GM18505 (cell line): ENCODE measurements around the gene RFX6.
A peak's percentile ranks its signal among the peaks of the same experiment; 100 is the strongest.
"Not testable (repeated sequence)": the region's sequence is repeated elsewhere in the genome, so short reads cannot be mapped to it uniquely, and the experiment has no call there.

Source experiments
- ATAC-seq: cut with Tn5 transposase; IDR thresholded peaks from one replicate; pipeline ENCODE4 v1.9.1; 2021; ENCODE audit not compliant: unreplicated experiment
- POLR2A ChIP-seq: IDR thresholded peaks from 4 replicates; pipeline ENCODE4 v1.6.1; 2011; ENCODE audit warnings: borderline replicate concordance; ENCODE audit not compliant: insufficient read depth, insufficient read length; ENCODE audit errors: extremely low read depth

RFX6 gene, protein sequence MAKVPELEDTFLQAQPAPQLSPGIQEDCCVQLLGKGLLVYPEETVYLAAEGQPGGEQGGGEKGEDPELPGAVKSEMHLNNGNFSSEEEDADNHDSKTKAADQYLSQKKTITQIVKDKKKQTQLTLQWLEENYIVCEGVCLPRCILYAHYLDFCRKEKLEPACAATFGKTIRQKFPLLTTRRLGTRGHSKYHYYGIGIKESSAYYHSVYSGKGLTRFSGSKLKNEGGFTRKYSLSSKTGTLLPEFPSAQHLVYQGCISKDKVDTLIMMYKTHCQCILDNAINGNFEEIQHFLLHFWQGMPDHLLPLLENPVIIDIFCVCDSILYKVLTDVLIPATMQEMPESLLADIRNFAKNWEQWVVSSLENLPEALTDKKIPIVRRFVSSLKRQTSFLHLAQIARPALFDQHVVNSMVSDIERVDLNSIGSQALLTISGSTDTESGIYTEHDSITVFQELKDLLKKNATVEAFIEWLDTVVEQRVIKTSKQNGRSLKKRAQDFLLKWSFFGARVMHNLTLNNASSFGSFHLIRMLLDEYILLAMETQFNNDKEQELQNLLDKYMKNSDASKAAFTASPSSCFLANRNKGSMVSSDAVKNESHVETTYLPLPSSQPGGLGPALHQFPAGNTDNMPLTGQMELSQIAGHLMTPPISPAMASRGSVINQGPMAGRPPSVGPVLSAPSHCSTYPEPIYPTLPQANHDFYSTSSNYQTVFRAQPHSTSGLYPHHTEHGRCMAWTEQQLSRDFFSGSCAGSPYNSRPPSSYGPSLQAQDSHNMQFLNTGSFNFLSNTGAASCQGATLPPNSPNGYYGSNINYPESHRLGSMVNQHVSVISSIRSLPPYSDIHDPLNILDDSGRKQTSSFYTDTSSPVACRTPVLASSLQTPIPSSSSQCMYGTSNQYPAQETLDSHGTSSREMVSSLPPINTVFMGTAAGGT

DNA sequence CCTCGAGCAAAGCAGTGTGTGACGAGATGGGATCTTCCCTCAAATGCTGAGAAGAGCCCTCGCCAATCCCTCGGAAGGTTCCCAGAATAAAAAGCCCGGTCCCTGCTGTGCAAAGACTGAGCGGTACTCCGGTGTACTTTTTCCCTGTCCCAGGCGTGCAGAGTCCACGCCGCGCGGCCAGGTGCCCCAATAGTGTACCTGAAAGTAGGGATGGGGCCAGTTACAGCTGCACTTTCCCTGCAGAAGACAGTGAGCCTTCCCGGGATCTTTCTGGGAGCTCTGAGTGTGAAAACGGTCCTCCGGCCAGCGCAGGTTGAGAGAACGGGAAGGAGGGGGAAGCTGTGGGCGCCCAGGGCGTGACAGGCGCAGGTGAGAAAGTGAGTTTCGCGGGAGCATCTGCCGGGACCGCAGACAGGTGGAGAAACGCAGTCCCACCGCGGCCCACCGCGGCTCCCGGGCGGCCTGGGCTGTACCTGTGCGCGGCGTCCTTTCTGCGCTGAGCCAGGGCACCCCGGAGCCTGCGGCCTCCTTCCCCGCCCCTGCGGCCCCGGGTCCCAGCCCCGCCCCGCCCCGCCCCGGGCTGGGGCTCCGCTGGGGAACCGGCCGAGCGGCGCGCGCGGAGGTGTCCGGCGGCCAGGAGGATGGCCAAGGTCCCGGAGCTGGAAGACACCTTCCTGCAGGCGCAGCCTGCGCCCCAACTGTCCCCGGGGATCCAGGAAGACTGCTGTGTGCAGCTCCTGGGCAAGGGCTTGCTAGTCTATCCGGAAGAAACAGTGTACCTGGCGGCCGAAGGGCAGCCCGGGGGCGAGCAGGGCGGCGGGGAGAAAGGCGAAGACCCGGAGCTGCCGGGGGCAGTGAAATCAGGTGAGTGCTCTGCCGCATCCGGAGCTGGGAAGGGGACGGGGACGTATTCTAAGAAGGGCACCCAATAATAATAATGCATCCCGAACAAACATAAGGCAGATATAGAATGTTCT, at the start of gene RFX6:
Gene RFX6 (plus strand): TSS at position 608 of the 977 bp plus-strand sequence. CDS start 34 bp downstream, at position 642.
- ATAC-seq, result no peak
- TF ChIP-seq POLR2A, result no peak

DNA sequence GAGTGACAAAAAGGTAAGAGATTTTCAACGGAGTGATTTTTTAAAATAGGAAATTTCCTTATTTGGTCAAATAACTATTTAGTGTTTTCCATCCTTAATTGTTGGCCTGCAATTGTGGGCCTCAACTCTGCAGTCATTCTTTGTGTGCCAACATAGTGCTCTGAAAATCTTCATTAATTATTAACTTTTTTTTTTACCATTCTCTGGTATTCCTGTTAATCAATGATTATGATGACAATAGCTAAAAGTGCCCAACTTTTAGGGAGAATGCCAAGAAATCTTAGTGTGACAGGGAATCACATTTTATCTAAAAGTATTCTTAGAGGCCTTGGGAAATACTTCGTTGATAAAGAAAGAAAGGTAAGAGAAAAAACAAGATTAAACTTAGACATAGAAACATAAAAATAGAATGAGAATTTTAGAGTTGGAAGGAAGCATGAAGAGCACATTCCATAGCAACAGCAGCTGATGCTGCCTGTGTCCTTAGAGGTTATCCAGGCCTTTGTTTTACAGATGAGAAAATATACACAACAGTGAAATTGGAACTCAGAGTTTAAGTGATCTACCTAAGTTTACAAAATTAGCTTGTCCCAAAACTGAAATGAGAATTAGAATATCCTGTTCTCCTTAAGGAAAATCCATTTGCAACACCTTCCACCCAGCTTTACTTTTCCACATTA, 49.3 kb upstream of the RFX6 start:
- ATAC-seq, result no peak
- no peak for TF ChIP-seq POLR2A

GRCh38 chr6:116828983-116829382, 48.1 kb upstream of the RFX6 start, which contains the start of gene GPRC6A:
GPRC6A (minus strand) TSS chr6:116829083; CDS start chr6:116829013, 70 bp downstream.
- no peak for ATAC-seq
- no peak for TF ChIP-seq POLR2A

- ATAC-seq, result not testable (repeated sequence)
These were observed 42.5 kb upstream of the RFX6 start for GRCh38 chr6:116834526-116834925.

- no peak for TF ChIP-seq POLR2A
- no peak for ATAC-seq
These were observed 40.3 kb upstream of the RFX6 start for GRCh38 chr6:116836606-116837342.

GRCh38 chr6:116840091-116840490, 37.0 kb upstream of the RFX6 start:
- ATAC-seq, result no peak
- no peak for TF ChIP-seq POLR2A

DNA sequence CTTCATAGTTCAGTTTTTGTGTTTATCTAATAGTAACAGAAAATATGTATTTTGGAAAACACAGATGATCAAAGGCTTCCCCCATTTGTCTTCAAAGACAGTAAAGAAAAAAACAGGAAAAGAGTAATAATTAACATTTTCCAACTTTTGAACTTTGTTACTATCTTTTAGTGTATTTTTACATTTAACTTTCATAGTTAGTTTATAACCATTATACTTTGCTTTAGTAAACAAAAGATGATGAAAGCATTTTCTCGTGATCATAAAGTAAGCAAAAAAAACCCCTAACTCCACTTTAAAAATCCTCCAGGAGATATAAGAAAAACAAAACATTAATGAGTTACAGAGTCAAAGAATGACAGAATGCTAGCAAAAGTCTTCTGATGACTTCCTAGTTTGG, 34.6 kb upstream of the RFX6 start:
- no peak for TF ChIP-seq POLR2A
- ATAC-seq, result no peak

DNA sequence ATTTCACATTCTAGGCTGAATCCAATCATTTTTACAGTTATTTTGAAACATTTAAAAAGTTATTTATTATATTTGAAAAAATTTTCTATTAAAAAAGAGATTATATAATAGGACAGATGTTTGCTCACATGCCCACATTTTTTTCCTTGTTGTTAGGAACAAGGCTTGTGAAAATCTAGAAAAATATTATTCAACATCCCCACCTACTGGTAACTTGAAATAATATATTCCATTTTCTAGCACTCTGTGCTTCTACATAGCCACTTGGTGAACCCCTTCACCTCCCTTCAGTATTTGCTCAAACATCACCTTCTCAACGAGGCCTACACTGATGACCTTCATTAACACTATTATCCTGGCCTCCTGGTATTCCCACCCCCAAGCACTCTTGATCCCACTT, 29.8 kb upstream of the RFX6 start:
- no peak for TF ChIP-seq POLR2A
- no peak for ATAC-seq

DNA sequence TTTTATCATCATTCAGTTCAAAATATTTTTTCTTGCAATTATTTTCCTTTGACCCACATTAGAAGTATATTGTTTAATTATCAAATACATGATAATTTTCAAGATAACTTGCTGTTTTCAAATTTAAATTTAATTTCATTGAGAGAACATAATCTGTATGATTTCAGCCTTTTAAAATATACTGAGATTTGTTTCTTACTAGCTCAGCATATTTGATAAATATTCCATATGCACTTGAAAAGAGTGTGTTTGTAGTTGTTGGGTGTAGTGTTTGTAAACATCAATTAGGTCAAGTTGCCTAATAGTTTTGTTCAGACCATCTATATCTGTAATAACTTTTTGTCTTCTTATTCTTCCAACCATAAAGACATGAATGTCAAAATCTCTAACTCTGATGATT, 19.0 kb upstream of the RFX6 start:
- no peak for ATAC-seq
- no peak for TF ChIP-seq POLR2A

- no peak for TF ChIP-seq POLR2A
- no peak for ATAC-seq
These were observed 17.8 kb upstream of the RFX6 start for GRCh38 chr6:116859264-116859663.

DNA sequence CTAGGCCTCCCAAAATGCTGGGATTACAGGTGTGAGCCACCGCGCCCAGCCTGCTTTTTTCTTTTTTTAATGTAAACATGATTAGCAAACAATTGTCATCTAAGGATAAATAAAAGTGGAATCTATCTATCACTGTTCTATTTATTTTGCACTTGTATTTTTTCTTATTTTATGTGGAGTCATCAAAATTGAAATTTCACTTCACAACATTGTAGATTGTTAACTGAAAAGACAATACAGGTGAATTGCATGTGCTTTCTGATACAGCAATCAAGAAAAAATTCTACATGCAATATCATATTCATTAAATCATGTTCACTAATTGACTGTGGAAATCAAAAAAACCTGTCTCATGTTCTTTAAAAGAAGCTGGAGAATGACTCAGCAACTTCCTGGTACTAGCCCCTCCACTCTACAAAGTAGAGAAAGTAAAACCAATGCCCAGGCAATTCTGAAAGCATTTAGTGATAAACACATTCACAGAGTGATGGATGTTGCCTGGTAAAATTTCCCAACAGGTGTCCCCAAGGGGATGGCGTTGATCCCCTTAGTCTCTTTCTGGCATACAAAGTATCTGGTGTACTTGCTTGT, 10.7 kb upstream of the RFX6 start:
- peak; percentile 71 for ATAC-seq
- no peak for TF ChIP-seq POLR2A
